Right lobe of liver (tissue), 4 donors: ENCODE measurements around the gene COQ8B.

Source experiments
- CTCF ChIP-seq, 4 donors: fragments of 200-600 bp in 3 of 4; fragments of 450-650 bp in 1 of 4; IDR thresholded peaks; one replicate each; pipeline versions ENCODE4 v1.5.1 to v1.8.0; 2016 to 2022; ENCODE audit warnings: antibody characterized with exemption in 4 of 4, mild to moderate bottlenecking in 2 of 4
- POLR2A ChIP-seq: fragments of 450-650 bp; IDR thresholded peaks from one replicate; pipeline ENCODE4 v1.6.1; 2017; ENCODE audit warnings: antibody characterized with exemption, mild to moderate bottlenecking
- donor health status: DM: no; HTN: no; CAD: no.
- donor health status: DM: no; HTN: no; CAD: no.
- donor health status: DM: no; HTN: yes; CAD: no.

DNA sequence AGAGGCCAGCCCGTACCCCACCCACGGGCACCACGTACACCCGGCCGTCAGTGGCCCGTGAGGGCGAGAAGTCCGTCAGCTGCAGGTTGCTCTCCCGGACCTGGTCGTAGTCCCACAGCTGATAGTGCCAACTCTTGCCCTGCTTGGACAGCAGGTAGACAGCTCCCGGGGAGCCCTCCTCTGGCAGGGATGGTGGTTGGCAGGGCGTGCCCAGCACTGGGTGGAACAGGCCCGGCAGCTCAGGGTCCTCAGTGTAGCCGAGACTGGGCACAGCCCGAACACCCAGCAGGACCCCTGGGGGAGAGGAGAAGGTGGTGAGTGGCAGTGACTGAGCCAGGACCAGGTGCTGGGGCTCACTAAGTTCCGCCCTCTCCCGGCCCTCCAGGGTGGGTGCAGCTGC lies 25.8 kb upstream of the COQ8B start:
- peak in 1 of 4 donors; percentile 25 for TF ChIP-seq CTCF (IDR thresholded peaks at IDR 0.05)
- no peak for TF ChIP-seq POLR2A
